Suprapubic skin (tissue), 4 donors: Measurements from ENCODE around the gene BCAM.

ENCODE experiments used
- CTCF ChIP-seq, 2 donors: fragments of 200-600 bp in 1 of 2; fragments of 450-650 bp in 1 of 2; sonication (generic) in 1 of 2; IDR thresholded peaks; one replicate each; pipeline ENCODE4 v1.5.1; 2016 to 2019; ENCODE audit warnings: antibody characterized with exemption in 2 of 2, mild to moderate bottlenecking in 1 of 2, moderate library complexity in 1 of 2
- EP300 ChIP-seq: sonication (generic); formaldehyde crosslinking; IDR thresholded peaks from one replicate; pipeline ENCODE4 v1.6.1; 2017; ENCODE audit warnings: antibody characterized with exemption
- POLR2A ChIP-seq, 2 donors: fragments of 450-650 bp; IDR thresholded peaks; one replicate each; pipeline ENCODE4 v1.6.1; 2017; ENCODE audit warnings: antibody characterized with exemption in 2 of 2, mild to moderate bottlenecking in 2 of 2, moderate library complexity in 2 of 2
- POLR2AphosphoS5 ChIP-seq, 3 donors: sonication (generic); formaldehyde crosslinking; IDR thresholded peaks; one replicate each; pipeline ENCODE4 v1.6.1; 2017; ENCODE audit warnings: antibody characterized with exemption in 3 of 3

- TF ChIP-seq CTCF (IDR thresholded peaks at IDR 0.05) (no peak), POLR2A (IDR thresholded peaks at IDR 0.05) (no peak), EP300 (no peak), POLR2AphosphoS5 (IDR thresholded peaks at IDR 0.05) (no peak)
Observed at GRCh38 chr19:44817725-44818465, 9.0 kb downstream of the BCAM start.
